Lower lobe of right lung (tissue), 2 donors: ENCODE measurements around the gene LHFPL3. TPM values are rescaled to one million over a fixed set of nuclear protein-coding genes. Genes with fewer than 3 reads are reported as not detected.

Source experiments
- ATAC-seq, 2 donors: fragments of 200-7000 bp; cut with Tn5 transposase; one replicate each; pipeline ENCODE4 v1.9.1; 2020 to 2022; ENCODE audit warnings: mild to moderate bottlenecking in 2 of 2, moderate library complexity in 2 of 2
- DNase-seq: peaks from one replicate; pipeline ENCODE4 v3.0.0-alpha.2; 2020
- H3K27ac ChIP-seq: fragments of 200-600 bp; one replicate; pipeline ENCODE4 v1.8.0; 2022
- H3K27me3 ChIP-seq: fragments of 200-600 bp; one replicate; pipeline ENCODE4 v1.8.0; 2022; ENCODE audit warnings: low read depth
- H3K36me3 ChIP-seq: fragments of 200-600 bp; one replicate; pipeline ENCODE4 v1.8.0; 2022; ENCODE audit warnings: mild to moderate bottlenecking
- H3K4me1 ChIP-seq: fragments of 200-600 bp; one replicate; pipeline ENCODE4 v1.8.0; 2022
- H3K4me3 ChIP-seq: fragments of 200-600 bp; one replicate; pipeline ENCODE4 v1.8.0; 2022; ENCODE audit warnings: mild to moderate bottlenecking
- H3K9me3 ChIP-seq: fragments of 200-600 bp; one replicate; pipeline ENCODE4 v1.8.0; 2022
- intact Hi-C: fragments of 100-400 bp; cut with DNase I; formaldehyde crosslinking; loops from one replicate; pipeline ENCODE4 v1.11.0; 2022
- total RNA-seq: library from RNA; stranded (reverse); fragmentation: NEBNext Ultra II Directional; extraction: Animal tissue kit (Norgen Biotek cat#: 25700); gene quantifications from one replicate; pipeline ENCODE4 v1.2.1, GENCODE V29; 2021
- TF ChIP-seq, protein P1 (sequence below): fragments of 200-600 bp; IDR thresholded peaks from one replicate; pipeline ENCODE4 v1.8.0; 2022; ENCODE audit warnings: antibody characterized with exemption, mild to moderate bottlenecking
- donor health status: DM: no; HTN: yes; CAD: no; lungs with severe emphysema.

The LHFPL3 gene
- total RNA-seq, 1 donor from 2014 or later: not detected

DNA sequence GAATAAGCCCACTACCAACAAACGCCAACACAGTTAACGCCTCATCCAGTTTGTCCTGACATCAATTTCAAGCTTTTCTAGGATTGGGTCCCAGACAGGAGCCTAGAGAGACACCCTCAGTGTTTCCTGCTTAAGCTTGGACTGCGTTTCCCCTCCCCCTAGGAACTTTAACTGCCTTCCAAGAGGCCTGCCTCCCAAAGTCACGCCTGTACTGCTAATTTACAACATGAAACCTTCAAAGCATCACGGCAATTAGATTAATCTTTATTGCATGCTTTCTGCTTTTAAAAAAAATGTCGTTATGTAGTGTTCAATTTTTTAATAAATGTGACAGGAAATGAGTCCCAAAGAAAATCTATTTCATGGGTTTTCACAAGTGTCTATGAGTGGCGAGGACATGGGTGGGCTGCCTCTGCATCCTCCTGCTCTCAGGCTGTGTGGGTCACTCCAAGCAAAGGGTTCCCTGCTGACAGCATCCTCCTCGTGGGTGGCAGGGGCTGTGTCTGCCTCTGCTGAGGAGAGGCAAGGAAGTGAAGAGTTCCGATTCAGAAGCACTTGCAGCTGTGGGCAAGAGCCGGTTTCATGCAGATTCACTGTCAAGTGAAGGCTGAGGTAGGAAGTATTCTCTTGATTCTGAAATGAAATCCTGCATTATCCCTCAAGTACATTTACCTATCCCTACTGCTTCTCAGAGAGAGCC is 492.6 kb downstream of the LHFPL3 start:
- no peak overlapping the region for H3K4me3 ChIP-seq
- ATAC-seq (no peak), DNase-seq (no peak)
- H3K36me3 ChIP-seq: no peaks in the 10 kb centered on the region
- no peak overlapping the region for H3K27ac ChIP-seq
- TF ChIP-seq, protein P1, sequence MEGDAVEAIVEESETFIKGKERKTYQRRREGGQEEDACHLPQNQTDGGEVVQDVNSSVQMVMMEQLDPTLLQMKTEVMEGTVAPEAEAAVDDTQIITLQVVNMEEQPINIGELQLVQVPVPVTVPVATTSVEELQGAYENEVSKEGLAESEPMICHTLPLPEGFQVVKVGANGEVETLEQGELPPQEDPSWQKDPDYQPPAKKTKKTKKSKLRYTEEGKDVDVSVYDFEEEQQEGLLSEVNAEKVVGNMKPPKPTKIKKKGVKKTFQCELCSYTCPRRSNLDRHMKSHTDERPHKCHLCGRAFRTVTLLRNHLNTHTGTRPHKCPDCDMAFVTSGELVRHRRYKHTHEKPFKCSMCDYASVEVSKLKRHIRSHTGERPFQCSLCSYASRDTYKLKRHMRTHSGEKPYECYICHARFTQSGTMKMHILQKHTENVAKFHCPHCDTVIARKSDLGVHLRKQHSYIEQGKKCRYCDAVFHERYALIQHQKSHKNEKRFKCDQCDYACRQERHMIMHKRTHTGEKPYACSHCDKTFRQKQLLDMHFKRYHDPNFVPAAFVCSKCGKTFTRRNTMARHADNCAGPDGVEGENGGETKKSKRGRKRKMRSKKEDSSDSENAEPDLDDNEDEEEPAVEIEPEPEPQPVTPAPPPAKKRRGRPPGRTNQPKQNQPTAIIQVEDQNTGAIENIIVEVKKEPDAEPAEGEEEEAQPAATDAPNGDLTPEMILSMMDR: no peak
- H3K4me1 ChIP-seq: no peaks in the 10 kb centered on the region
- no peaks in the 10 kb centered on the region for H3K27me3 ChIP-seq
- intact Hi-C loops: no loop called here
- H3K9me3 ChIP-seq: no peaks in the 10 kb centered on the region

DNA sequence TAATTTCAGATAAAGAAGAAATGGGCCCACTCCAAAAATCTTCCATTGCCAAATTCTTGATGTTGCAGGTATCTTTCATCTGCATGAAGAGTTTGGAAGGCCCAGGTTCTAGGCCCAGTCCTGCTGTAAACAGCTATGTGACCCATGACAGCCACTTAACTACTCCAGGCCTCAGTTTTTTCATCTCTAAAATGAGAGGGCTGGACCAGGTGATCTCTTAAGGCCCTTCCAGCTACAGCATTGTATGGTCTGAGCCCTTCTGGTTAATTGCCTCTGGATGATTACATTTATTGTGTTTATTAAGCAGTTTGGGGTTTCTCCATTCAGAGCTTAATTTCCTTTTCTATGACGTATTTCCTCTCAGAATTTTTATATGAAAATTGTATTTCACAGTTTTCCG is 494.8 kb downstream of the LHFPL3 start:
- ATAC-seq (no peak), DNase-seq (no peak)
- H3K27ac ChIP-seq: no peak overlapping the region
- no peaks in the 10 kb centered on the region for H3K4me1 ChIP-seq
- no peaks in the 10 kb centered on the region for H3K36me3 ChIP-seq
- TF ChIP-seq, protein P1: no peak
- H3K9me3 ChIP-seq: no peaks in the 10 kb centered on the region
- no peak overlapping the region for H3K4me3 ChIP-seq
- H3K27me3 ChIP-seq: no peaks in the 10 kb centered on the region
- intact Hi-C loops: no loop called here

DNA sequence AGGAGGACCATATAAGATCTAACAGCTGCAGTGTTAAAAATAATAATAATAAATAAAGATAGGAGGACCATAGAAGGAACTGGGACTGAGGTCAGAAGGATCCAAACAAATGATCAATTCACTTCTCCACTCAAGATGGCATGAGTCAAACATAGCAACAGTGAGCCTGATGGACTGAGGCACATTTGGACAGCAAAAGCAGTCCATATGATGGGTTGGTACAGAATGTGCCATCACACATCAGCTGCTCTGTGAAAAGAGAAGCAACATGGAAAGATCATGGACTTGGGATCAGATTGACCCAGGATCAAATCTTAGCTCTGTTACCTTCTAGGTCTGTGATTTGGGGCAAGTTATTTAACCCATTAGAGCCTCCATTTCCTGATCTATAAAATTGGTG is 496.7 kb downstream of the LHFPL3 start:
- ATAC-seq (no peak), DNase-seq (no peak)
- Histone ChIP-seq H3K9me3 (no peaks in the 10 kb centered on the region), H3K4me1 (no peaks in the 10 kb centered on the region), H3K27ac (no peak overlapping the region), H3K36me3 (no peaks in the 10 kb centered on the region), H3K4me3 (no peak overlapping the region), H3K27me3 (no peaks in the 10 kb centered on the region)
- intact Hi-C loops: no loop called here
- TF ChIP-seq, protein P1: no peak

DNA sequence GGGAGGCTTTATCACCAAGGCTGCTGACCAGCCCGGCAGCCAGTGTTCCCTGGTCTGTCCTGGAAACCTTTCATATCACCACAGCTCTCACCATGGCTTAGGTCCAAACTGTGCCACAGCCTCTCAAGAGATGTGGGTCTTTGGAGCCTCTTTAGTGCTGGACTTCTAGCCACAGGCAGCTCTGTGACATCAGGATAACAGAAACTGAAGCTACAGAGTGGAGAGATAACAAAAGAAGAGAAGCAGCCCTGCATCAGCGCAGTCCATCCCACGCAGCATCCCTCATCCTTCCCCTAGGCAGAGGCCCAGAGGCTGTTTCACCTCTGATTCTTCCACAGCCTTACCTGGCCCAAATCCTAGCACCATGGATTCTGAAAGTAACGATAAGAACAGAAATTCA is 497.7 kb downstream of the LHFPL3 start:
- Histone ChIP-seq H3K36me3 (no peaks in the 10 kb centered on the region), H3K4me3 (no peak overlapping the region), H3K4me1 (no peaks in the 10 kb centered on the region), H3K27me3 (no peaks in the 10 kb centered on the region), H3K27ac (no peak overlapping the region), H3K9me3 (no peaks in the 10 kb centered on the region)
- intact Hi-C loops: no loop called here
- TF ChIP-seq, protein P1: no peak
- no peak for DNase-seq
- ATAC-seq: peak in 1 of 2 donors; percentile 11

DNA sequence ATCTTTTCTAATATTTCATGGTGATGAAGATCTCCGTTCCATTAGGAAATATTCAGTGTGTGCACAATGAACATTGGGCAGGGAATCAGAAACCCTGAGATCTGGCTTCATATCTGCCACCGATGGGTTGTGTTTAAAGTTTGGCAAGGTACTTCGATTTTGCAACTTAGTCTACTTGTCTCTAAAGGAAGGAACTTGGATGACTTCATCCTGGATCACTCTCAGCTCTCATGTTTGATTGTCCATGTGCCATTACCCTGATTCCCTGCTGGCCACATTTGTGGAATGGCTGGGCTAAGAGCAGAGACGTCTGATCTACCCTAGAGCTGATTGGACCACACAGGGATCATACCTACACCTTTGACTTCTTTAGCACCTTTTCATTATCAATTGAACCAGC is 508.6 kb downstream of the LHFPL3 start:
- Histone ChIP-seq H3K27me3 (no peaks in the 10 kb centered on the region), H3K9me3 (no peaks in the 10 kb centered on the region), H3K27ac (no peak overlapping the region), H3K4me3 (no peak overlapping the region), H3K36me3 (no peaks in the 10 kb centered on the region), H3K4me1 (no peaks in the 10 kb centered on the region)
- intact Hi-C loops: no loop called here
- DNase-seq (no peak), ATAC-seq (peak in 1 of 2 donors; percentile 16)
- TF ChIP-seq, protein P1: no peak
